Osteocyte (in vitro differentiated cells): ENCODE data around the gene DPF3. TPM values are rescaled to one million over a fixed set of nuclear protein-coding genes. Genes with fewer than 3 reads are reported as not detected.

ENCODE experiments used
- DNase-seq: peaks from one replicate; pipeline ENCODE4 v3.0.0; 2021; ENCODE audit warnings: mixed read lengths; ENCODE audit not compliant: unreplicated experiment; ENCODE audit errors: extremely low spot score
- H3K27ac Mint-ChIP-seq: one replicate; pipeline ENCODE4 v1.8.0; 2021; ENCODE audit warnings: mild to moderate bottlenecking, mixed read lengths; ENCODE audit not compliant: unreplicated experiment
- H3K27me3 Mint-ChIP-seq: one replicate; pipeline ENCODE4 v1.8.0; 2021; ENCODE audit warnings: mixed read lengths; ENCODE audit not compliant: unreplicated experiment
- H3K36me3 Mint-ChIP-seq: one replicate; pipeline ENCODE4 v1.8.0; 2021; ENCODE audit warnings: mixed read lengths; ENCODE audit not compliant: unreplicated experiment
- H3K4me1 Mint-ChIP-seq: one replicate; pipeline ENCODE4 v1.8.0; 2021; ENCODE audit warnings: mixed read lengths; ENCODE audit not compliant: unreplicated experiment
- H3K4me3 Mint-ChIP-seq: one replicate; pipeline ENCODE4 v1.8.0; 2021; ENCODE audit warnings: mild to moderate bottlenecking, moderate library complexity, mixed read lengths; ENCODE audit not compliant: unreplicated experiment
- H3K9me3 Mint-ChIP-seq: one replicate; pipeline ENCODE4 v1.8.0; 2021; ENCODE audit warnings: mixed read lengths; ENCODE audit not compliant: unreplicated experiment
- CTCF ChIP-seq: fragments of 200-600 bp; sonication (generic); IDR thresholded peaks from 2 replicates; pipeline ENCODE4 v1.5.0; 2021; ENCODE audit warnings: antibody characterized with exemption, mild to moderate bottlenecking, moderate library complexity
- total RNA-seq: library from RNA; stranded (reverse); gene quantifications from 2 replicates; pipeline ENCODE4 v1.2.1, GENCODE V29; 2021

Gene DPF3
- total RNA-seq, 1 donor from 2014 or later: 5.8 TPM

- peaks cover 28% of the 10 kb centered on the region for H3K4me1 Mint-ChIP-seq
- no peaks in the 10 kb centered on the region for H3K9me3 Mint-ChIP-seq
- H3K27me3 Mint-ChIP-seq: peaks cover 6% of the 10 kb centered on the region
- no peaks in the 10 kb centered on the region for H3K36me3 Mint-ChIP-seq
- DNase-seq: no peak
- H3K27ac Mint-ChIP-seq: no peak overlapping the region
- no peak for TF ChIP-seq CTCF
- H3K4me3 Mint-ChIP-seq: no peak overlapping the region
Observed at GRCh38 chr14:72887514-72887913, 6.4 kb downstream of the DPF3 start.

- Mint-ChIP-seq H3K36me3 (no peaks in the 10 kb centered on the region), H3K4me3 (no peak overlapping the region), H3K9me3 (no peaks in the 10 kb centered on the region), H3K27me3 (no peaks in the 10 kb centered on the region), H3K27ac (peak overlapping the region; percentile 44), H3K4me1 (peaks cover 20% of the 10 kb centered on the region)
- no peak for TF ChIP-seq CTCF
- DNase-seq: no peak
Observed at GRCh38 chr14:72884386-72884785, 9.5 kb downstream of the DPF3 start.

- H3K4me1 Mint-ChIP-seq: peaks cover 20% of the 10 kb centered on the region
- H3K9me3 Mint-ChIP-seq: no peaks in the 10 kb centered on the region
- H3K4me3 Mint-ChIP-seq: no peak overlapping the region
- H3K36me3 Mint-ChIP-seq: no peaks in the 10 kb centered on the region
- no peak for DNase-seq
- H3K27ac Mint-ChIP-seq: peak overlapping the region; percentile 81
- no peaks in the 10 kb centered on the region for H3K27me3 Mint-ChIP-seq
- no peak for TF ChIP-seq CTCF
Observed at GRCh38 chr14:72883961-72884360, 9.9 kb downstream of the DPF3 start.

GRCh38 chr14:72883109-72883508 is 10.8 kb downstream of the DPF3 start:
- Mint-ChIP-seq H3K9me3 (no peaks in the 10 kb centered on the region), H3K4me1 (peaks cover 12% of the 10 kb centered on the region), H3K36me3 (no peaks in the 10 kb centered on the region), H3K4me3 (no peak overlapping the region), H3K27me3 (no peaks in the 10 kb centered on the region), H3K27ac (no peak overlapping the region)
- DNase-seq: no peak
- no peak for TF ChIP-seq CTCF

DNA sequence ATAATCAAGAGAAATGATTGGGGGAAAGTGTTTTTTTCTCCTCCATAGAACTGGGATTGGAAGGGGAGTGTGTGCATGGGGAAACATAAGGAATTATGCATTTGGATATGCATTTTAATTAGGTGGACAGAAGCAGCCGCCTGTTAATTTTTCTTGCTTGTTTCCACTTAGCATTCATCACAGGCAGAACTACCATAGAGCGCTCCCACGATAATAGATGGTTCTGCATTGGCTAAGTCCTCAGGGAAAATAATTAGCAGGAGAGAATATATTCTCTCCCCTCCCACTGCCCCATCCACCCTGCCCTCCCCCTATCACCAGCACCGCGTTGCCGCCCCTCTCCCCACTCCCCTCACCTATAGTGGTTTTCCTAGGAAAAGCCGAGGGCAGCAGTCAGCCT is 11.4 kb downstream of the DPF3 start:
- H3K9me3 Mint-ChIP-seq: no peaks in the 10 kb centered on the region
- no peaks in the 10 kb centered on the region for H3K36me3 Mint-ChIP-seq
- H3K4me1 Mint-ChIP-seq: peaks cover 12% of the 10 kb centered on the region
- no peak overlapping the region for H3K4me3 Mint-ChIP-seq
- no peaks in the 10 kb centered on the region for H3K27me3 Mint-ChIP-seq
- no peak for DNase-seq
- no peak for TF ChIP-seq CTCF
- no peak overlapping the region for H3K27ac Mint-ChIP-seq
